PC-9 (cell line): ENCODE results near the gene KLC1. TPM values are rescaled to one million over a fixed set of nuclear protein-coding genes. Genes with fewer than 3 reads are reported as not detected.

Source experiments
- BruUV-seq: library from RNA; stranded (reverse); fragments of 400-500 nt; replicated peaks from 2 replicates; lab custom pipeline; 2021; lab: Mats Ljungman, UMichigan
- CTCF ChIA-PET: fragments of 300-600 bp; sonication (Branson Sonifier 250); formaldehyde crosslinking; loops from one replicate; lab custom pipeline; 2022; ENCODE audit warnings: antibody characterized with exemption; lab: Charles Lee
- POLR2A ChIA-PET: fragments of 300-600 bp; sonication (Branson Sonifier 250); formaldehyde crosslinking; loops from one replicate; lab custom pipeline; 2022; ENCODE audit warnings: antibody characterized with exemption; ENCODE audit not compliant: unreplicated experiment; lab: Charles Lee
- DNase-seq, 2 experiments: peaks; one replicate each; pipeline versions ENCODE4 v3.0.0 to v3.0.0-alpha.2; 2015 to 2022; ENCODE audit warnings: mixed read lengths in 1 of 2
- H2AFZ ChIP-seq: fragments of 200-600 bp; sonication (generic); 2 replicates; pipeline ENCODE4 v1.8.1; 2017; ENCODE audit warnings: antibody characterized with exemption
- H3F3A ChIP-seq: fragments of 200-600 bp; sonication (generic); 2 replicates; pipeline ENCODE4 v1.8.1; 2017; ENCODE audit warnings: antibody characterized with exemption, mild to moderate bottlenecking, low read depth; ENCODE audit not compliant: insufficient read depth
- H3K27ac ChIP-seq: fragments of 200-600 bp; sonication (generic); 2 replicates; pipeline ENCODE4 v1.6.1; 2016; ENCODE audit warnings: mixed run types
- H3K27me3 ChIP-seq: fragments of 200-600 bp; sonication (generic); 2 replicates; pipeline ENCODE4 v1.6.1; 2016; ENCODE audit warnings: low read depth, mixed run types; ENCODE audit not compliant: insufficient read depth
- H3K36me3 ChIP-seq: fragments of 200-600 bp; sonication (generic); 2 replicates; pipeline ENCODE4 v1.6.1; 2016; ENCODE audit warnings: low read depth, mixed run types
- H3K4me1 ChIP-seq: fragments of 200-600 bp; sonication (generic); replicated peaks from 2 replicates; pipeline ENCODE4 v1.6.1; 2016; ENCODE audit warnings: mixed run types; ENCODE audit not compliant: insufficient read depth
- H3K4me2 ChIP-seq: fragments of 200-600 bp; sonication (generic); 2 replicates; pipeline ENCODE4 v1.6.1; 2017; ENCODE audit warnings: mixed run types
- H3K4me3 ChIP-seq: fragments of 200-600 bp; sonication (generic); 2 replicates; pipeline ENCODE4 v1.6.1; 2016; ENCODE audit warnings: mixed run types
- H3K79me2 ChIP-seq: fragments of 200-600 bp; sonication (generic); 2 replicates; pipeline ENCODE4 v1.6.1; 2017; ENCODE audit warnings: low read depth, mixed run types
- H3K9me2 ChIP-seq: fragments of 200-600 bp; sonication (generic); 2 replicates; pipeline ENCODE4 v1.8.1; 2017; ENCODE audit warnings: mild to moderate bottlenecking; ENCODE audit not compliant: insufficient read depth
- H3K9me3 ChIP-seq: fragments of 200-600 bp; sonication (generic); 2 replicates; pipeline ENCODE4 v1.8.1; 2016; ENCODE audit warnings: low read depth; ENCODE audit not compliant: insufficient read depth
- H4K20me1 ChIP-seq: fragments of 200-600 bp; sonication (generic); 2 replicates; pipeline ENCODE4 v1.8.1; 2017; ENCODE audit not compliant: insufficient read depth
- EZH2 ChIP-seq: fragments of 200-600 bp; sonication (generic); IDR thresholded peaks from 2 replicates; pipeline ENCODE4 v1.8.0; 2017; ENCODE audit warnings: antibody characterized with exemption, low read depth
- intact Hi-C: fragments of 100-400 bp; cut with micrococcal nuclease; formaldehyde crosslinking; loops from one replicate; pipeline ENCODE4 v1.10.0; 2022; ENCODE audit not compliant: unreplicated experiment
- total RNA-seq: library from RNA; stranded (reverse); gene quantifications from 2 replicates; pipeline ENCODE4 v1.2.3, GENCODE V29; 2021
- TF ChIP-seq, protein P1 (sequence below): fragments of 200-600 bp; sonication (generic); conservative IDR thresholded peaks from 2 replicates; pipeline ENCODE4 v1.6.1; 2017; ENCODE audit warnings: mixed run types, antibody characterized with exemption, mild to moderate bottlenecking, moderate library complexity

KLC1 gene
- total RNA-seq, 1 experiment from 2014 or later, result 254 TPM

DNA sequence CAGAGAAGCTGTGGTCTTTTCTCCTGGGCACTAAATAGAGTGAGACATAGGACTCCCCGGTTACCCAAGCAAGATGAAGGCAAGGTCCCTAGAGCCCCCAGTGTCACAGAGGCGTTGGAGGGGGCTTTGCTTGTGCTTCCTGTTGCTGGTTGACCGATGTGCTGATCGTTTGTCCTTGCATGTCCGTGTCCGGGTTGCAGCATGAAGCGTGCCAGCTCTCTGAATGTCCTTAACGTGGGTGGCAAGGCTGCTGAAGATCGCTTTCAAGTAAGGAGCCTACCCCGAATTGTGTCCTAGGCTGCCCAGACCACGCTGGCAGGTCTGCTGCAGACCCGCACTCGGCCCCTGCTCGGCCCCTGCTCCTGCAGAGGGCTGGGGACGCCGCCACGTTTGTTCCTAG, 63.1 kb downstream of the KLC1 start:
- ChIA-PET CTCF (no interaction called here), POLR2A (interaction anchor here (0.6 kb wide), 1 partner anchor 49 kb away, joined by 4 read pairs; no protein-coding TSS in a partner anchor)
- no peaks in the 10 kb centered on the region for H3K9me3 ChIP-seq
- H3F3A ChIP-seq, result peaks cover 86% of the 10 kb centered on the region
- H3K9me2 ChIP-seq, result no peaks in the 10 kb centered on the region
- peaks cover 52% of the 10 kb centered on the region for H3K36me3 ChIP-seq
- H3K27ac ChIP-seq, result no peak overlapping the region
- H2AFZ ChIP-seq, result no peak overlapping the region
- H3K27me3 ChIP-seq, result no peaks in the 10 kb centered on the region
- H3K79me2 ChIP-seq, result no peaks in the 10 kb centered on the region
- H3K4me2 ChIP-seq, result no peak overlapping the region
- intact Hi-C loops, result loop anchor here (2.0 to 5.0 kb wide), 2 partner anchors 29 to 130 kb away; partner anchors contain the start of genes BAG5 and COA8
- peaks cover 76% of the 10 kb centered on the region for H4K20me1 ChIP-seq
- DNase-seq, result no peak
- BruUV-seq, result no TSS peak
- no peak overlapping the region for H3K4me3 ChIP-seq
- peaks cover 15% of the 10 kb centered on the region for H3K4me1 ChIP-seq
- TF ChIP-seq EZH2, result no peak
- TF ChIP-seq, protein P1, sequence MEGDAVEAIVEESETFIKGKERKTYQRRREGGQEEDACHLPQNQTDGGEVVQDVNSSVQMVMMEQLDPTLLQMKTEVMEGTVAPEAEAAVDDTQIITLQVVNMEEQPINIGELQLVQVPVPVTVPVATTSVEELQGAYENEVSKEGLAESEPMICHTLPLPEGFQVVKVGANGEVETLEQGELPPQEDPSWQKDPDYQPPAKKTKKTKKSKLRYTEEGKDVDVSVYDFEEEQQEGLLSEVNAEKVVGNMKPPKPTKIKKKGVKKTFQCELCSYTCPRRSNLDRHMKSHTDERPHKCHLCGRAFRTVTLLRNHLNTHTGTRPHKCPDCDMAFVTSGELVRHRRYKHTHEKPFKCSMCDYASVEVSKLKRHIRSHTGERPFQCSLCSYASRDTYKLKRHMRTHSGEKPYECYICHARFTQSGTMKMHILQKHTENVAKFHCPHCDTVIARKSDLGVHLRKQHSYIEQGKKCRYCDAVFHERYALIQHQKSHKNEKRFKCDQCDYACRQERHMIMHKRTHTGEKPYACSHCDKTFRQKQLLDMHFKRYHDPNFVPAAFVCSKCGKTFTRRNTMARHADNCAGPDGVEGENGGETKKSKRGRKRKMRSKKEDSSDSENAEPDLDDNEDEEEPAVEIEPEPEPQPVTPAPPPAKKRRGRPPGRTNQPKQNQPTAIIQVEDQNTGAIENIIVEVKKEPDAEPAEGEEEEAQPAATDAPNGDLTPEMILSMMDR, result no peak

- TSS peak; percentile 37 for BruUV-seq
- Histone ChIP-seq H3K27ac (peak overlapping the region; percentile 9), H4K20me1 (peaks cover 80% of the 10 kb centered on the region), H3K9me2 (no peaks in the 10 kb centered on the region), H3K79me2 (no peaks in the 10 kb centered on the region), H3K27me3 (no peaks in the 10 kb centered on the region), H3K9me3 (no peaks in the 10 kb centered on the region), H3K4me3 (no peak overlapping the region), H3K4me2 (no peak overlapping the region), H3K36me3 (peaks cover 50% of the 10 kb centered on the region), H3F3A (peaks cover 87% of the 10 kb centered on the region), H2AFZ (no peak overlapping the region), H3K4me1 (peaks cover 15% of the 10 kb centered on the region)
- ChIA-PET CTCF (no interaction called here), POLR2A (interaction anchor here (0.6 kb wide), 2 partner anchors 11 to 67 kb away, joined by 4 to 13 read pairs; no protein-coding TSS in a partner anchor)
- no peak for TF ChIP-seq EZH2
- TF ChIP-seq, protein P1, result no peak
- intact Hi-C loops, result loop anchor here (1.0 to 5.0 kb wide), 4 partner anchors 12 to 131 kb away; partner anchors contain the start of genes BAG5, COA8, XRCC3 and ZFYVE21
- DNase-seq, result peak in 1 of 2 experiments; percentile 68
These were observed 63.9 kb downstream of the KLC1 start for GRCh38 chr14:103692871-103693270.

DNA sequence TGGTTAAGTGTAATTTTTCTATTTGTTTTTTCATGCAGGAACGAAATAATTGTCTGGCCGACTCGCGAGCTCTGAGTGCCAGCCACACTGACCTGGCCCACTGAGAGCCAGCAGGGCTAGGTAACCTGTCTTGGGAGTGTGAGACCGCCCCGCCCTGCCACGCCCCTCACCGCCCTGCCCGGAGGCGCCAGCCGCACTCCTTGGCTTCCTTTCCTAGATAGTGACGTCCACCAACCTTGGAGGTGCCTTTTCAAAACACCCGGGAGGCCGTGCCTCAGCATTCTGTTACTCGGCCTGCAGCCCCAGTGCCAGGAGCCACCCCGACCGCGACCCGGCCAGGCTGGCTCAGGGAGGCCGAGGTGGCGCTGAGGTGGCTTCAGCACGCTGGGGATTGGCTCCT, 64.5 kb downstream of the KLC1 start:
- TF ChIP-seq, protein P1, result no peak
- no peak for TF ChIP-seq EZH2
- Histone ChIP-seq H3K27me3 (no peaks in the 10 kb centered on the region), H3K79me2 (no peaks in the 10 kb centered on the region), H3K9me2 (no peaks in the 10 kb centered on the region), H4K20me1 (peaks cover 77% of the 10 kb centered on the region), H3F3A (peaks cover 82% of the 10 kb centered on the region), H3K4me2 (no peak overlapping the region), H2AFZ (no peak overlapping the region), H3K4me1 (peaks cover 15% of the 10 kb centered on the region), H3K36me3 (peaks cover 45% of the 10 kb centered on the region), H3K9me3 (no peaks in the 10 kb centered on the region), H3K4me3 (no peak overlapping the region), H3K27ac (peak overlapping the region; percentile 9)
- intact Hi-C loops, result loop anchor here (1.0 to 5.0 kb wide), 4 partner anchors 12 to 131 kb away; partner anchors contain the start of genes BAG5, COA8, XRCC3 and ZFYVE21
- CTCF ChIA-PET, result no interaction called here
- BruUV-seq, result no TSS peak
- POLR2A ChIA-PET, result interaction anchor here (0.6 to 0.7 kb wide), 3 partner anchors 12 to 130 kb away, joined by 4 to 19 read pairs (median 4); no protein-coding TSS in a partner anchor
- DNase-seq, result peak; percentile 71 to 99
